NB4 (cell line): Measurements from ENCODE around the gene CAMK2B.

ENCODE experiments used
- POLR2A ChIP-seq: IDR thresholded peaks from 2 replicates; pipeline ENCODE4 v1.6.1; 2011; ENCODE audit warnings: mild to moderate bottlenecking; ENCODE audit not compliant: insufficient read length; ENCODE audit errors: extremely low read depth
- TF ChIP-seq, protein P1 (sequence below): IDR thresholded peaks from one replicate; pipeline ENCODE4 v1.5.1; 2012; ENCODE audit warnings: low read depth, low read length

DNA sequence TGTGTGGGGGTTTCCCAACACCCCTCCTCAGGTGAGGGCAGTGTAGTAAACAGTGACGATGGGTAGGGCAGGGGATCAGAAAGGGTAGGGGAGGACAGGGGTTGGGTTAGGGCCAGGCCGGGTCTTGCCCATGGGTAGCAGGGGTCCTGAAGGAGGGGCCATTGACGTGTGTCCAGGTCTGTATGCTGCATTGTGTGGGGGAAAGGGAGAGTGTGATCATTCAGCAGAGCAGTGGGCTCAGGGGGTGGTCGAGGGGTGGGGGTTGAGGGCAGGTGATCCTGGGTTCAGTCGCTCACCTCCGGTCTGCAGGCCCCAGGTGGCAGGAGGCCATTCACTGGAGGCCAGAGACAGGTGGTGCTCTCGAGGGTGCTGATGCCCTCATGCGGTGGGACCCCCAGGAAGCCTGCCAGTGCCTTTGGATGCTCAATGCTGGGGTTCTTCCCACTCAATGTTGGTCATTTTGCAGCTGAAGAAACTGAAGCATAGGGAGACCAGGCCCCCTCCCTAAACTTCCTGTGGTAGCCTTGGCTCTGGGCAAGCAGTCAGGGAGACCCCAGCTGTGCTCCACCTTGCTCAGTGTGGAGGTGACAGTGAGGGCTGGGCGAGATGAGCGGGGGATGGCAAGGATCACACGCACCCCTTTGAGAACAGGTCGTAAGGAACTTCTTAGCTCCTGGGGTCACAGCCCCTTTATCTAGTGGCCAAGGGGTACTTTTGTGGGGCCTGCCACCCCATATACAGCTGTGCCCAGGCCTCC is 48.8 kb upstream of the CAMK2B start:
- TF ChIP-seq POLR2A = no peak
- TF ChIP-seq, protein P1, sequence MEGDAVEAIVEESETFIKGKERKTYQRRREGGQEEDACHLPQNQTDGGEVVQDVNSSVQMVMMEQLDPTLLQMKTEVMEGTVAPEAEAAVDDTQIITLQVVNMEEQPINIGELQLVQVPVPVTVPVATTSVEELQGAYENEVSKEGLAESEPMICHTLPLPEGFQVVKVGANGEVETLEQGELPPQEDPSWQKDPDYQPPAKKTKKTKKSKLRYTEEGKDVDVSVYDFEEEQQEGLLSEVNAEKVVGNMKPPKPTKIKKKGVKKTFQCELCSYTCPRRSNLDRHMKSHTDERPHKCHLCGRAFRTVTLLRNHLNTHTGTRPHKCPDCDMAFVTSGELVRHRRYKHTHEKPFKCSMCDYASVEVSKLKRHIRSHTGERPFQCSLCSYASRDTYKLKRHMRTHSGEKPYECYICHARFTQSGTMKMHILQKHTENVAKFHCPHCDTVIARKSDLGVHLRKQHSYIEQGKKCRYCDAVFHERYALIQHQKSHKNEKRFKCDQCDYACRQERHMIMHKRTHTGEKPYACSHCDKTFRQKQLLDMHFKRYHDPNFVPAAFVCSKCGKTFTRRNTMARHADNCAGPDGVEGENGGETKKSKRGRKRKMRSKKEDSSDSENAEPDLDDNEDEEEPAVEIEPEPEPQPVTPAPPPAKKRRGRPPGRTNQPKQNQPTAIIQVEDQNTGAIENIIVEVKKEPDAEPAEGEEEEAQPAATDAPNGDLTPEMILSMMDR = no peak
